Measurements from ENCODE around the gene ARSI. TPM values are rescaled to one million over a fixed set of nuclear protein-coding genes. Genes with fewer than 3 reads are reported as not detected.

The ARSI gene
- total RNA-seq, 4 donors from 2014 or later, result 1.6 to 4.5 (median 2.6) TPM

- intact Hi-C loops (cut with DNase I; ENCODE audit: low total_unique reads), result no loop called here
- no peak overlapping the region for H3K4me3 ChIP-seq (ENCODE audit: low read depth, poor library complexity, severe bottlenecking)
- TF ChIP-seq POLR2A (IDR thresholded peaks at IDR 0.05) (no peak), CTCF (IDR thresholded peaks at IDR 0.05) (no peak)
- no peak for DNase-seq (ENCODE audit: low spot score in 2 of 2)
- 79% methylated on average over 7 of the region's 7 CpGs for WGBS, 2 donors
These were observed 38.0 kb upstream of the ARSI start for GRCh38 chr5:150340614-150341255.

GRCh38 chr5:150339841-150340240 is 37.1 kb upstream of the ARSI start:
- 89 to 95% methylated on average over 4 of the region's 4 CpGs for WGBS, 2 donors
- intact Hi-C loops (cut with DNase I; ENCODE audit: low total_unique reads), result no loop called here
- no peak for DNase-seq (ENCODE audit: low spot score in 2 of 2)
- no peak for TF ChIP-seq CTCF (IDR thresholded peaks at IDR 0.05)
- H3K4me3 ChIP-seq (ENCODE audit: low read depth, poor library complexity, severe bottlenecking), result no peak overlapping the region

- no peak for TF ChIP-seq CTCF (IDR thresholded peaks at IDR 0.05)
- TF ChIP-seq POLR2A (IDR thresholded peaks at IDR 0.05), result no peak
- DNase-seq (ENCODE audit: low spot score in 2 of 2), result no peak
- intact Hi-C loops (cut with DNase I; ENCODE audit: low total_unique reads), result no loop called here
- no peak overlapping the region for H3K4me3 ChIP-seq (ENCODE audit: low read depth, poor library complexity, severe bottlenecking)
- WGBS, 2 donors, result 38 to 56% methylated on average over 4 to 5 of the region's 5 CpGs
These were observed 36.5 kb upstream of the ARSI start for GRCh38 chr5:150339165-150339564.

- H3K4me3 ChIP-seq (ENCODE audit: low read depth, poor library complexity, severe bottlenecking), result no peak overlapping the region
- TF ChIP-seq CTCF (IDR thresholded peaks at IDR 0.05) (no peak), POLR2A (IDR thresholded peaks at IDR 0.05) (no peak)
- intact Hi-C loops (cut with DNase I; ENCODE audit: low total_unique reads), result no loop called here
- no peak for DNase-seq (ENCODE audit: low spot score in 2 of 2)
- WGBS, 2 donors, result 93 to 94% methylated on average over 11 of the region's 11 CpGs
These were observed 35.8 kb upstream of the ARSI start for GRCh38 chr5:150338546-150338945.

GRCh38 chr5:150335778-150336177 is 33.1 kb upstream of the ARSI start:
- WGBS, 2 donors, result 72 to 85% methylated on average over 4 of the region's 4 CpGs
- no peak overlapping the region for H3K4me3 ChIP-seq (ENCODE audit: low read depth, poor library complexity, severe bottlenecking)
- TF ChIP-seq POLR2A (IDR thresholded peaks at IDR 0.05) (no peak), CTCF (IDR thresholded peaks at IDR 0.05) (no peak)
- intact Hi-C loops (cut with DNase I; ENCODE audit: low total_unique reads), result no loop called here
- no peak for DNase-seq (ENCODE audit: low spot score in 2 of 2)

- intact Hi-C loops (cut with DNase I; ENCODE audit: low total_unique reads), result no loop called here
- 64 to 69% methylated on average over 5 of the region's 5 CpGs for WGBS, 2 donors
- DNase-seq (ENCODE audit: low spot score in 2 of 2), result no peak
- no peak for TF ChIP-seq POLR2A (IDR thresholded peaks at IDR 0.05)
- no peak for TF ChIP-seq CTCF (IDR thresholded peaks at IDR 0.05)
- no peak overlapping the region for H3K4me3 ChIP-seq (ENCODE audit: low read depth, poor library complexity, severe bottlenecking)
These were observed 30.7 kb upstream of the ARSI start for GRCh38 chr5:150333400-150333799.

Data from lower leg skin (tissue), 4 donors.